Prostate gland (tissue), 2 donors: ENCODE data around the gene SGF29.
"Not testable (repeated sequence)": the region's sequence is repeated elsewhere in the genome, so short reads cannot be mapped to it uniquely, and the experiment has no call there.

Experiments
- CTCF ChIP-seq, 4 experiments: fragments of 200-600 bp in 2 of 4; fragments of 450-650 bp in 2 of 4; sonication (generic) in 2 of 4; IDR thresholded peaks; 1 replicate in 3 of 4; 2 replicates in 1 of 4; pipeline ENCODE4 v1.5.1; 2016 to 2019; ENCODE audit warnings: antibody characterized with exemption in 4 of 4, mild to moderate bottlenecking in 2 of 4, moderate library complexity in 2 of 4
- POLR2AphosphoS5 ChIP-seq: sonication (generic); formaldehyde crosslinking; IDR thresholded peaks from one replicate; pipeline ENCODE4 v1.6.1; 2017; ENCODE audit warnings: antibody characterized with exemption

- TF ChIP-seq POLR2AphosphoS5; CTCF (IDR thresholded peaks at IDR 0.05): not testable (repeated sequence)
Observed at GRCh38 chr16:28630905-28631304, 77.2 kb downstream of the SGF29 start.
